Measurements from ENCODE around the gene TDRD12.

GRCh38 chr19:32798201-32798600 lies 78.6 kb downstream of the TDRD12 start:
- TF ChIP-seq CTCF (IDR thresholded peaks at IDR 0.05) (no peak), ATF3 (CRISPR knock-in tag; conservative IDR thresholded peaks at IDR 0.05) (no peak), ELF4 (CRISPR knock-in tag; IDR thresholded peaks at IDR 0.05; ENCODE audit: low read depth) (no peak), MAX (CRISPR knock-in tag; IDR thresholded peaks at IDR 0.05) (no peak), E2F4 (CRISPR knock-in tag; IDR thresholded peaks at IDR 0.05; ENCODE audit: borderline replicate concordance, low read depth) (no peak), FOXJ3 (CRISPR knock-in tag; IDR thresholded peaks at IDR 0.05; ENCODE audit: borderline replicate concordance) (no peak), ZNF121 (CRISPR knock-in tag; IDR thresholded peaks at IDR 0.05) (no peak), NFYB (CRISPR knock-in tag; conservative IDR thresholded peaks at IDR 0.05; ENCODE audit: low read depth) (no peak), KAT7 (CRISPR knock-in tag; IDR thresholded peaks at IDR 0.05; ENCODE audit: borderline replicate concordance) (no peak), ESRRA (CRISPR knock-in tag; IDR thresholded peaks at IDR 0.05; ENCODE audit: borderline replicate concordance) (no peak), HMGA2 (CRISPR knock-in tag; IDR thresholded peaks at IDR 0.05) (no peak)
